Naive thymus-derived CD4-positive, alpha-beta T cell (primary cell): Measurements from ENCODE around the gene ZC2HC1C. TPM values are rescaled to one million over a fixed set of nuclear protein-coding genes. Genes with fewer than 3 reads are reported as not detected.

Experiments used
- ATAC-seq: fragments of 150-1000 bp; cut with Tn5 transposase; 2 replicates; pipeline ENCODE4 v1.10.0; 2021; ENCODE audit warnings: mild to moderate bottlenecking, moderate library complexity
- CTCF ChIA-PET: fragments of 350-600 bp; sonication (Branson Sonifier 250); formaldehyde crosslinking; loops from one replicate; lab custom pipeline; 2021; ENCODE audit warnings: antibody characterized with exemption; lab: Charles Lee
- POLR2A ChIA-PET: fragments of 350-600 bp; sonication (Branson Sonifier 250); formaldehyde crosslinking; loops from one replicate; lab custom pipeline; 2021; ENCODE audit warnings: antibody characterized with exemption, inconsistent platforms; lab: Charles Lee
- DNase-seq, 9 donors: peaks; one replicate each; pipeline versions ENCODE4 v3.0.0 to v3.0.0-alpha.2; 2020 to 2022; ENCODE audit warnings: mixed read lengths in 1 of 9
- H3K27ac ChIP-seq: one replicate; pipeline ENCODE4 v1.7.0; 2013; ENCODE audit warnings: mild to moderate bottlenecking, low read depth, low read length, moderate library complexity
- H3K27me3 ChIP-seq, 2 donors: one replicate each; pipeline ENCODE4 v1.7.0; 2013; ENCODE audit warnings: low read length in 2 of 2, mild to moderate bottlenecking in 2 of 2, moderate library complexity in 2 of 2; ENCODE audit not compliant: control insufficient read depth in 2 of 2, insufficient read depth in 2 of 2
- H3K36me3 ChIP-seq, 3 experiments: 1 replicate in 2 of 3; 2 replicates in 1 of 3; pipeline ENCODE4 v1.7.0; 2013; ENCODE audit warnings: low read length in 3 of 3, mild to moderate bottlenecking in 3 of 3, moderate library complexity in 1 of 3; ENCODE audit not compliant: insufficient read depth in 3 of 3, control insufficient read depth in 2 of 3
- H3K4me1 ChIP-seq, 2 donors: one replicate each; pipeline ENCODE4 v1.7.0; 2013; ENCODE audit warnings: low read length in 2 of 2, mild to moderate bottlenecking in 2 of 2, moderate library complexity in 1 of 2; ENCODE audit not compliant: control insufficient read depth in 2 of 2, insufficient read depth in 2 of 2
- H3K4me3 ChIP-seq: 2 replicates; pipeline ENCODE4 v1.7.0; 2013; ENCODE audit warnings: mild to moderate bottlenecking, low read length
- H3K9me3 ChIP-seq, 3 experiments: 1 replicate in 2 of 3; 2 replicates in 1 of 3; pipeline ENCODE4 v1.7.0; 2013; ENCODE audit warnings: low read length in 3 of 3; ENCODE audit not compliant: control insufficient read depth in 2 of 3
- H3K27ac Mint-ChIP-seq, 9 donors: one replicate each; pipeline ENCODE4 v1.8.0; 2020 to 2022; ENCODE audit warnings: mixed read lengths in 9 of 9, mild to moderate bottlenecking in 8 of 9, moderate library complexity in 5 of 9, inconsistent platforms in 2 of 9
- H3K27me3 Mint-ChIP-seq, 5 donors: one replicate each; pipeline ENCODE4 v1.8.0; 2021 to 2022; ENCODE audit warnings: mixed read lengths in 5 of 5, mild to moderate bottlenecking in 1 of 5
- H3K36me3 Mint-ChIP-seq, 5 donors: one replicate each; pipeline ENCODE4 v1.8.0; 2020 to 2022; ENCODE audit warnings: mixed read lengths in 5 of 5, mild to moderate bottlenecking in 3 of 5, inconsistent platforms in 1 of 5
- H3K4me1 Mint-ChIP-seq, 7 donors: one replicate each; pipeline ENCODE4 v1.8.0; 2020 to 2022; ENCODE audit warnings: mixed read lengths in 7 of 7, mild to moderate bottlenecking in 3 of 7, inconsistent platforms in 1 of 7
- H3K4me3 Mint-ChIP-seq, 10 donors: one replicate each; pipeline ENCODE4 v1.8.0; 2020 to 2022; ENCODE audit warnings: mild to moderate bottlenecking in 10 of 10, mixed read lengths in 10 of 10, moderate library complexity in 6 of 10, inconsistent platforms in 2 of 10
- H3K9me3 Mint-ChIP-seq, 11 donors: one replicate each; pipeline ENCODE4 v1.8.0; 2020 to 2022; ENCODE audit warnings: mixed read lengths in 11 of 11, mild to moderate bottlenecking in 4 of 11, inconsistent platforms in 1 of 11, moderate library complexity in 1 of 11
- intact Hi-C, 2 donors: fragments of 100-400 bp; cut with micrococcal nuclease; formaldehyde crosslinking; loops; one replicate each; pipeline ENCODE4 v1.15.1; 2023
- polyA plus RNA-seq, 2 donors: library from polyadenylated mRNA; unstranded; fragments of 300-500 nt; fragmentation: Illumina TruSeq; gene quantifications; one replicate each; pipeline ENCODE4 v1.2.3, GENCODE V29; 2021
- total RNA-seq, 6 experiments: library from RNA in 5 of 6; stranded (reverse) in 5 of 6; gene quantifications; 1 replicate in 5 of 6; 2 replicates in 1 of 6; pipeline ENCODE4 v1.2.3 and lab custom pipeline; 2021 to 2026

The ZC2HC1C gene, protein sequence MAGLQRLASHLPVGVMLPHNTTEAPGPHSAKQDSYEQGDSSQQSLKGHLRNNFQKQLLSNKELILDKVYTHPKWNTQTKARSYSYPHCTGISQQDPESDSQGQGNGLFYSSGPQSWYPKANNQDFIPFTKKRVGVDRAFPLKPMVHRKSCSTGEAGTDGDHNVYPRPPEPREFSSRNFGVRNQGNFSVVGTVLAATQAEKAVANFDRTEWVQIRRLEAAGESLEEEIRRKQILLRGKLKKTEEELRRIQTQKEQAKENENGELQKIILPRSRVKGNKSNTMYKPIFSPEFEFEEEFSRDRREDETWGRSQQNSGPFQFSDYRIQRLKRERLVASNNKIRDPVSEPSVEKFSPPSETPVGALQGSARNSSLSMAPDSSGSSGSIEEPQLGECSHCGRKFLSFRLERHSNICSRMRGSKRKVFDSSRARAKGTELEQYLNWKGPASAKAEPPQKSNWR
- total RNA-seq = 1 to 10 TPM in 1 of 5 experiments, not detected in 4; 1.7 TPM
- polyA plus RNA-seq = under 1 TPM; 0.30 to 0.41 TPM
- not detected for total RNA-seq (lab: John Stamatoyannopoulos, UW)

DNA sequence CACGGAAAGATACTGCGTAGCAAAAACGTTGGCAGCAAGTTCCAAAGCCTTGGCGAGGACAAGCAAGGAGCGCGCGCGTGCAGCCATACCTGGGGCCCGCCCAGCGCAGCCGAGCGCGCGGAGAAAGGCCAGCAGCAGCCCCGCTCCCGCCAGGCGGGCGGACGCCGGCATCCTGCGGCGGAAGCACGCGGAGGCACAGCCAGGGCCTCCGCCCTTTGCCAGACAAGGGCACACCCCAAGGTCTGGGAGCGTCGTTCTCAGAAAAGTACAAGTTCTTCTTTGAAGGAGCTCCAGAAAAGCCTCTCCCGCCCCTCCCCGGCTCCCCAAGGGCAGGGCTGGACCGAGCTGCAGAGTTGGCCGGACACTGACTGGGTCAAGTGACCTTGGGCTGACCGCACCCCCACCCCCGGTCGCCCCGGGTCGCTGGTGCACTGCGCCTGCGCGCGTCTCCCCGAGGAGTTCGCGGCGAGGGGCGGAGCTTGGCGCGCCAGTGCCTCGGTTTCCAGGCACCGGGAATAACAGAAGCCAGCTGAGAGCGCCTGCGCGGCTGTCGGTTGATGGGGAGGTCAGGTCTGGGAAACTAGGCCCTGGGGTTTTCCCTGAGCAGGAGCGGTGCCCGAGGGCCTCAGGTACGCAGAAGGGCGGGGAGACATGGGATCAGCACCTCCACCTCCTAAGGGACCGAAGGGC, at the start of gene ZC2HC1C:
TSS of gene ZC2HC1C (plus strand) at position 521 of the 690 bp plus-strand sequence. CDS start 933 bp downstream, outside the sequence.
- peaks cover 2 to 15% (median 6%) of the 10 kb centered on the region in 7 donors for H3K4me1 Mint-ChIP-seq
- DNase-seq (peak; percentile 11 to 82 (median 34)), ATAC-seq (peak; percentile 85)
- POLR2A ChIA-PET = no interaction called here
- Histone ChIP-seq H3K9me3 (no peaks in the 10 kb centered on the region), H3K4me3 (peak within 1 kb of the TSS; percentile 69), H3K4me1 (peaks cover 7 to 8% of the 10 kb centered on the region in 2 donors), H3K27me3 (no peaks in the 10 kb centered on the region), H3K36me3 (no peaks in the 10 kb centered on the region), H3K27ac (peak within 1 kb of the TSS; percentile 46)
- H3K27me3 Mint-ChIP-seq = peaks cover 0 to 3% (median 0%) of the 10 kb centered on the region in 5 donors
- H3K36me3 Mint-ChIP-seq = no peaks in the 10 kb centered on the region
- CTCF ChIA-PET = no interaction called here
- intact Hi-C loops = loop anchor here in 1 of 2 donors (2.0 to 5.0 kb wide), 2 partner anchors 18 to 122 kb away; partner anchors contain the start of gene MLH3
- H3K27ac Mint-ChIP-seq = peak within 1 kb of the TSS in 2 of 9 donors; percentile 15 to 81
- peak within 1 kb of the TSS in 6 of 10 donors; percentile 36 to 82 (median 68) for H3K4me3 Mint-ChIP-seq
- H3K9me3 Mint-ChIP-seq = no peaks in the 10 kb centered on the region

DNA sequence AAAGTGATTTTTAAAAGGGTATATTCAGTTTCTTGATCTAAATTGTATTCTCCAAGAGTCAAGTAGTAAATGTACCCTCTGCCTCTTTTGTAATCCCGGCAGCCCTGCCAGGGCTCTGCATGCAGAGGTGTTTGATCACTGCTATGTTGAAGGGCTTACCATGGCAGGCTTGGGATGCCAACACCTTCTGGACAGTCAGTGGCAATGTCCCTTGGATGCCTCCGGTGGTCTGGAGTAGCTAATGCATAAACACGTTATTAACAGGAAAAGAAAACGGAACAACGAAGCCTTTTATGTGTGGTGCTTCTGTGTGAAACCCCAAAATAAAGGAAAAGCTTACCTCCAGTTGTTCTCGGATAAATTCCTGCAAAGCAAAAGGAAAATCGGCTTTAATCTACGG, 46.8 kb upstream of the ZC2HC1C start:
- Histone ChIP-seq H3K36me3 (peaks cover 0 to 39% (median 0%) of the 10 kb centered on the region in 3 experiments), H3K9me3 (no peaks in the 10 kb centered on the region), H3K27me3 (no peaks in the 10 kb centered on the region), H3K4me1 (no peaks in the 10 kb centered on the region), H3K27ac (no peak overlapping the region), H3K4me3 (no peak overlapping the region)
- Mint-ChIP-seq H3K27ac (peak overlapping the region in 1 of 9 donors; percentile 5), H3K27me3 (no peaks in the 10 kb centered on the region), H3K9me3 (no peaks in the 10 kb centered on the region), H3K36me3 (peaks cover 5 to 35% (median 19%) of the 10 kb centered on the region in 5 donors), H3K4me1 (peaks cover 0 to 1% (median 0%) of the 10 kb centered on the region in 7 donors), H3K4me3 (no peak overlapping the region)
- intact Hi-C loops = no loop called here
- ATAC-seq = no peak
- no peak for DNase-seq
- ChIA-PET POLR2A (interaction anchor here (0.9 kb wide), 1 partner anchor 8 kb away, joined by 3 read pairs; no protein-coding TSS in a partner anchor), CTCF (interaction anchor here (0.7 to 0.8 kb wide), 2 partner anchors 22 to 58 kb away, joined by 3 read pairs; no protein-coding TSS in a partner anchor)

DNA sequence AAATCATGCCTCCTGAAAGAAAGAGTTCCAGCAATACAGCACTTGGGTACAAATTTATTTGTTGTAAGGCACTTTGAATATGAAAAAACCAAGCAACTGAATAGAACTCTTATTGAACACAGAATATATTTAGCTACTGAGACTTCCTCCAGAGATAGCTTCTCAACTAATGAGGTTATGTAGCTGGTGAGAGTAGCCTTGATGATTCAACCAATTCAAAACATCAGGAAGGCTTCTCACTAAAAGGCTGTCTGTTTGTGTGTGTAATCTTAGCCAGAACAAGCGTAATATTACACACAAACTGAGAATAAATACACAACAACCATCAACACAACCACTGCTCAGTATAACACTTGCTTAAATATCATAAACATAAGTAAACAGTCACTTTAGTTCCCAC, 46.3 kb upstream of the ZC2HC1C start:
- ChIA-PET CTCF (interaction anchor here (0.7 kb wide), 1 partner anchor 58 kb away, joined by 3 read pairs; no protein-coding TSS in a partner anchor), POLR2A (interaction anchor here (0.9 kb wide), 1 partner anchor 9 kb away, joined by 3 read pairs; no protein-coding TSS in a partner anchor)
- H3K9me3 ChIP-seq = no peaks in the 10 kb centered on the region
- no peaks in the 10 kb centered on the region for H3K27me3 ChIP-seq
- intact Hi-C loops = no loop called here
- DNase-seq (no peak), ATAC-seq (no peak)
- no peaks in the 10 kb centered on the region for H3K27me3 Mint-ChIP-seq
- no peaks in the 10 kb centered on the region for H3K4me1 ChIP-seq
- H3K36me3 ChIP-seq = peaks cover 0 to 35% (median 0%) of the 10 kb centered on the region in 3 experiments
- no peaks in the 10 kb centered on the region for H3K9me3 Mint-ChIP-seq
- H3K36me3 Mint-ChIP-seq = peaks cover 5 to 37% (median 21%) of the 10 kb centered on the region in 5 donors
- H3K4me3 Mint-ChIP-seq = no peak overlapping the region
- H3K4me1 Mint-ChIP-seq = peaks cover 0 to 2% (median 0%) of the 10 kb centered on the region in 7 donors
- no peak overlapping the region for H3K27ac Mint-ChIP-seq
- H3K4me3 ChIP-seq = no peak overlapping the region
- no peak overlapping the region for H3K27ac ChIP-seq

DNA sequence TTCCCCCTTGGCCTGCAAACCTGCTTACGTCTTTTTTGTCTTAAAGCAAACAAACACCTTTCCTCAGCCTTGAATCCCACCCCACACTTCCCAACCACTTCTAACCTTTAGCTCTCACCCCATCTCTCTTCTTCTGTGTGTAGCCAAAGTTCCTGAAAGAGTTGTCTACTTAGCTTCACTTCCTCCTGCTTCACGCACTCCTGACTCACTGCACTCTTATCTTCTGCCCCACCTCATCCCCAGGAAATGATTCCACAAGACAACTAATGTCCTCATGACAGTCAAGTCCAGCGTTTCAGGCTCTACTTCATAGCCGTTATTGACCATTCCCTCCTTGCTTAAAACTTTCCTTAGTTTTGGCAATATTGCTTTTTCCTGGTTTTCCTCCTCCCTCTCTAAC, 44.4 kb upstream of the ZC2HC1C start:
- no peak overlapping the region for H3K4me3 Mint-ChIP-seq
- H3K9me3 Mint-ChIP-seq = no peaks in the 10 kb centered on the region
- no peak for DNase-seq
- no peak overlapping the region for H3K27ac ChIP-seq
- H3K36me3 Mint-ChIP-seq = peaks cover 5 to 27% (median 17%) of the 10 kb centered on the region in 5 donors
- H3K27me3 Mint-ChIP-seq = no peaks in the 10 kb centered on the region
- peaks cover 0 to 30% (median 0%) of the 10 kb centered on the region in 3 experiments for H3K36me3 ChIP-seq
- no peak overlapping the region for H3K4me3 ChIP-seq
- ATAC-seq = peak; percentile 74
- CTCF ChIA-PET = no interaction called here
- no peaks in the 10 kb centered on the region for H3K9me3 ChIP-seq
- H3K27me3 ChIP-seq = no peaks in the 10 kb centered on the region
- H3K27ac Mint-ChIP-seq = no peak overlapping the region
- H3K4me1 ChIP-seq = no peaks in the 10 kb centered on the region
- POLR2A ChIA-PET = interaction anchor here (1.7 kb wide), 1 partner anchor 21 kb away, joined by 5 read pairs; no protein-coding TSS in a partner anchor
- intact Hi-C loops = no loop called here
- peaks cover 0 to 2% (median 0%) of the 10 kb centered on the region in 7 donors for H3K4me1 Mint-ChIP-seq

DNA sequence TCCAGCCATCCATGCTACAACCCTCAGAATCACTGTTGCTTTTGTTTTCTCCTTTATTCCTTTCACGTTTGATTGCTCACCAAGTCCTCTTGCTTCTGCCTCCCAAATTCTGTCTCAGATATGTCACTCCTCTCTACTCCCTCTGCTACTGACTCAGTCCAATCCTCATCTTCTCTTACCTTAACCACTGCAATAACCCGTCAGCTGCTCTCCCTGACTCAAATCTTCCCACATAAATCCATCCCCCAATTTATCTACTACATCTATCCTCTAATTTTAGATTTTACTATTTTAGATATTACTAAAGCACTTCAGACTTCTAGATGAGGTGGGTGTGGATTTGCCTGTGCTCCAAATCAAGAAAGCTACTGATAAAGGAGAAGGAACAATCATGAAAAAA, 43.6 kb upstream of the ZC2HC1C start:
- Mint-ChIP-seq H3K4me3 (no peak overlapping the region), H3K27ac (no peak overlapping the region), H3K27me3 (no peaks in the 10 kb centered on the region), H3K9me3 (no peaks in the 10 kb centered on the region), H3K4me1 (peaks cover 0 to 2% (median 0%) of the 10 kb centered on the region in 7 donors), H3K36me3 (peaks cover 7 to 30% (median 21%) of the 10 kb centered on the region in 5 donors)
- ChIA-PET POLR2A (no interaction called here), CTCF (interaction anchor here (0.7 kb wide), 1 partner anchor 325 kb away, joined by 3 read pairs; no protein-coding TSS in a partner anchor)
- H3K36me3 ChIP-seq = peaks cover 0 to 33% (median 0%) of the 10 kb centered on the region in 3 experiments
- no peaks in the 10 kb centered on the region for H3K27me3 ChIP-seq
- ATAC-seq (no peak), DNase-seq (no peak)
- no peaks in the 10 kb centered on the region for H3K4me1 ChIP-seq
- H3K4me3 ChIP-seq = no peak overlapping the region
- H3K9me3 ChIP-seq = no peaks in the 10 kb centered on the region
- H3K27ac ChIP-seq = no peak overlapping the region
- intact Hi-C loops = no loop called here

DNA sequence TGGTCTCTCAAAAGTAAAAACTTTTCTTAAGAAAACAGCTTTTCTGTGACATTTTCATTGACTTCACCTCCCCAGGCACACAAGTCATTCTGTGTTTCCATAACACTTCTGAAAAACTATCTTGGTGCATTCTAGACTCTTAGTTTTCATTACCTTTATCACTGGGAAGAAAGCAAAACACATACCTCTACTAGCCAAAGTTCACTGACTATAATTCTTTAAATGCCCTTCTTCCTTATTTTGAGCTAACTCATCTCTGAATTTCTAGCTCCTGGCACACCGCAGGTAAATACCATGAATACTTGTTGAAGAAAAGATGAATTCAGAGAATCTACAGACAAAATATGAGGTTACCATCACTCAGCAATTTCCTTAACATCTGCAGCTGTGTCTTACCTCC, 39.3 kb upstream of the ZC2HC1C start:
- no peak for ATAC-seq
- intact Hi-C loops = no loop called here
- peaks cover 0 to 46% (median 5%) of the 10 kb centered on the region in 3 experiments for H3K36me3 ChIP-seq
- H3K4me3 ChIP-seq = no peak overlapping the region
- Mint-ChIP-seq H3K27me3 (no peaks in the 10 kb centered on the region), H3K4me1 (peaks cover 0 to 2% (median 0%) of the 10 kb centered on the region in 7 donors), H3K27ac (no peak overlapping the region), H3K9me3 (no peaks in the 10 kb centered on the region), H3K4me3 (no peak overlapping the region), H3K36me3 (peaks cover 5 to 44% (median 20%) of the 10 kb centered on the region in 5 donors)
- no peak for DNase-seq
- no peaks in the 10 kb centered on the region for H3K27me3 ChIP-seq
- H3K27ac ChIP-seq = no peak overlapping the region
- no peaks in the 10 kb centered on the region for H3K4me1 ChIP-seq
- CTCF ChIA-PET = interaction anchor here (1.0 kb wide), 1 partner anchor 421 kb away, joined by 3 read pairs; no protein-coding TSS in a partner anchor
- POLR2A ChIA-PET = no interaction called here
- no peaks in the 10 kb centered on the region for H3K9me3 ChIP-seq
